ENCODE data around the gene UBE2F.

Gene UBE2F

GRCh38 chr2:238013806-238014205 is 47.0 kb downstream of the UBE2F start:
- H3K27ac Mint-ChIP-seq = no peak overlapping the region

GRCh38 chr2:238015705-238016104 is 48.9 kb downstream of the UBE2F start:
- Mint-ChIP-seq H3K4me1 (peaks cover 30% of the 10 kb centered on the region), H3K27me3 (no peaks in the 10 kb centered on the region), H3K36me3 (peaks cover 23% of the 10 kb centered on the region), H3K27ac (no peak overlapping the region), H3K4me3 (no peak overlapping the region), H3K9me3 (no peaks in the 10 kb centered on the region)

More at GRCh38 chr2:238013806-238014205, 47.0 kb downstream of the UBE2F start:
- Mint-ChIP-seq H3K36me3 (peaks cover 29% of the 10 kb centered on the region), H3K27me3 (no peaks in the 10 kb centered on the region), H3K4me1 (peaks cover 47% of the 10 kb centered on the region), H3K4me3 (no peak overlapping the region), H3K9me3 (no peaks in the 10 kb centered on the region)

- H3K4me3 Mint-ChIP-seq = no peak overlapping the region
- H3K27me3 Mint-ChIP-seq = no peaks in the 10 kb centered on the region
- H3K27ac Mint-ChIP-seq = no peak overlapping the region
- peaks cover 22% of the 10 kb centered on the region for H3K4me1 Mint-ChIP-seq
- peaks cover 17% of the 10 kb centered on the region for H3K36me3 Mint-ChIP-seq
- no peaks in the 10 kb centered on the region for H3K9me3 Mint-ChIP-seq
Measured at GRCh38 chr2:238016526-238016925, 49.7 kb downstream of the UBE2F start.

- peaks cover 23% of the 10 kb centered on the region for H3K4me1 Mint-ChIP-seq
- no peak overlapping the region for H3K4me3 Mint-ChIP-seq
- no peaks in the 10 kb centered on the region for H3K27me3 Mint-ChIP-seq
- peak overlapping the region; percentile 33 for H3K27ac Mint-ChIP-seq
- H3K36me3 Mint-ChIP-seq = peaks cover 15% of the 10 kb centered on the region
- H3K9me3 Mint-ChIP-seq = no peaks in the 10 kb centered on the region
Measured at GRCh38 chr2:238019962-238020361, 53.1 kb downstream of the UBE2F start.

- peaks cover 25% of the 10 kb centered on the region for H3K4me1 Mint-ChIP-seq
- H3K9me3 Mint-ChIP-seq = no peaks in the 10 kb centered on the region
- H3K4me3 Mint-ChIP-seq = no peak overlapping the region
- no peak overlapping the region for H3K27ac Mint-ChIP-seq
- peaks cover 18% of the 10 kb centered on the region for H3K36me3 Mint-ChIP-seq
- H3K27me3 Mint-ChIP-seq = no peaks in the 10 kb centered on the region
Measured at GRCh38 chr2:238020816-238021215, 54.0 kb downstream of the UBE2F start.

- no peak overlapping the region for H3K27ac Mint-ChIP-seq
- no peaks in the 10 kb centered on the region for H3K9me3 Mint-ChIP-seq
- no peaks in the 10 kb centered on the region for H3K27me3 Mint-ChIP-seq
- H3K4me1 Mint-ChIP-seq = peaks cover 25% of the 10 kb centered on the region
- H3K36me3 Mint-ChIP-seq = peaks cover 19% of the 10 kb centered on the region
- H3K4me3 Mint-ChIP-seq = no peak overlapping the region
Measured at GRCh38 chr2:238021327-238021726, 54.5 kb downstream of the UBE2F start.

- Mint-ChIP-seq H3K27me3 (no peaks in the 10 kb centered on the region), H3K9me3 (no peaks in the 10 kb centered on the region), H3K4me1 (peaks cover 20% of the 10 kb centered on the region), H3K4me3 (no peak overlapping the region), H3K36me3 (peaks cover 19% of the 10 kb centered on the region), H3K27ac (no peak overlapping the region)
Measured at GRCh38 chr2:238022594-238023157, 55.9 kb downstream of the UBE2F start.

- Mint-ChIP-seq H3K27ac (no peak overlapping the region), H3K27me3 (no peaks in the 10 kb centered on the region), H3K4me3 (no peak overlapping the region), H3K4me1 (peaks cover 20% of the 10 kb centered on the region), H3K36me3 (peaks cover 21% of the 10 kb centered on the region), H3K9me3 (no peaks in the 10 kb centered on the region)
Measured at GRCh38 chr2:238023608-238024007, 56.8 kb downstream of the UBE2F start.

- H3K27ac Mint-ChIP-seq = no peak overlapping the region
- H3K9me3 Mint-ChIP-seq = no peaks in the 10 kb centered on the region
- peaks cover 20% of the 10 kb centered on the region for H3K4me1 Mint-ChIP-seq
- H3K4me3 Mint-ChIP-seq = no peak overlapping the region
- H3K36me3 Mint-ChIP-seq = peaks cover 21% of the 10 kb centered on the region
- H3K27me3 Mint-ChIP-seq = no peaks in the 10 kb centered on the region
Measured at GRCh38 chr2:238024986-238025385, 58.2 kb downstream of the UBE2F start.

- Mint-ChIP-seq H3K27ac (no peak overlapping the region), H3K36me3 (peaks cover 24% of the 10 kb centered on the region), H3K4me3 (no peak overlapping the region), H3K4me1 (peaks cover 20% of the 10 kb centered on the region), H3K27me3 (no peaks in the 10 kb centered on the region), H3K9me3 (no peaks in the 10 kb centered on the region)
Measured at GRCh38 chr2:238025741-238026360, 59.0 kb downstream of the UBE2F start.

GRCh38 chr2:238027058-238027457 is 60.2 kb downstream of the UBE2F start:
- no peaks in the 10 kb centered on the region for H3K27me3 Mint-ChIP-seq
- H3K36me3 Mint-ChIP-seq = peaks cover 30% of the 10 kb centered on the region
- H3K9me3 Mint-ChIP-seq = no peaks in the 10 kb centered on the region
- no peak overlapping the region for H3K4me3 Mint-ChIP-seq
- peaks cover 18% of the 10 kb centered on the region for H3K4me1 Mint-ChIP-seq
- H3K27ac Mint-ChIP-seq = no peak overlapping the region

GRCh38 chr2:238027591-238028415 is 61.0 kb downstream of the UBE2F start:
- Mint-ChIP-seq H3K4me1 (peaks cover 12% of the 10 kb centered on the region), H3K4me3 (no peak overlapping the region), H3K27me3 (no peaks in the 10 kb centered on the region), H3K9me3 (no peaks in the 10 kb centered on the region), H3K36me3 (peaks cover 25% of the 10 kb centered on the region), H3K27ac (no peak overlapping the region)

GRCh38 chr2:238029853-238030252 is 63.0 kb downstream of the UBE2F start:
- Mint-ChIP-seq H3K4me3 (no peak overlapping the region), H3K9me3 (no peaks in the 10 kb centered on the region), H3K27me3 (no peaks in the 10 kb centered on the region), H3K4me1 (peaks cover 7% of the 10 kb centered on the region), H3K27ac (no peak overlapping the region), H3K36me3 (peaks cover 25% of the 10 kb centered on the region)

- Mint-ChIP-seq H3K36me3 (peaks cover 25% of the 10 kb centered on the region), H3K9me3 (no peaks in the 10 kb centered on the region)
Measured at GRCh38 chr2:238030422-238031155, 63.8 kb downstream of the UBE2F start.

GRCh38 chr2:238031751-238032150 is 64.9 kb downstream of the UBE2F start:
- Mint-ChIP-seq H3K36me3 (peaks cover 26% of the 10 kb centered on the region), H3K4me3 (no peak overlapping the region), H3K9me3 (no peaks in the 10 kb centered on the region), H3K27me3 (no peaks in the 10 kb centered on the region), H3K4me1 (no peaks in the 10 kb centered on the region), H3K27ac (no peak overlapping the region)

More at GRCh38 chr2:238030422-238031155, 63.8 kb downstream of the UBE2F start:
- Mint-ChIP-seq H3K27ac (no peak overlapping the region), H3K4me3 (no peak overlapping the region), H3K27me3 (no peaks in the 10 kb centered on the region), H3K4me1 (no peaks in the 10 kb centered on the region)

Data from activated naive CD4-positive, alpha-beta T cell treated with anti-CD3 and anti-CD28 coated beads, Interleukin-2, amount 50 U/mL, for 24 hours (primary cell).